Large intestine (tissue), 3 donors: ENCODE results near the gene CAMTA1. TPM values are rescaled to one million over a fixed set of nuclear protein-coding genes. Genes with fewer than 3 reads are reported as not detected.

Experiments used
- DNase-seq, 2 donors: peaks; one replicate each; pipeline versions ENCODE4 v3.0.0 to v3.0.0-alpha.2; 2013
- H3K27ac ChIP-seq: one replicate; pipeline ENCODE4 v1.5.1; 2013; ENCODE audit warnings: low read length
- H3K27me3 ChIP-seq: 2 replicates; pipeline ENCODE4 v1.6.1; 2013; ENCODE audit warnings: low read length; ENCODE audit not compliant: control insufficient read depth, insufficient read depth
- H3K36me3 ChIP-seq: 2 replicates; pipeline ENCODE4 v1.6.1; 2013; ENCODE audit warnings: low read length; ENCODE audit not compliant: control insufficient read depth, insufficient read depth
- H3K4me1 ChIP-seq: one replicate; pipeline ENCODE4 v1.6.1; 2013; ENCODE audit warnings: low read length; ENCODE audit not compliant: control insufficient read depth, insufficient read depth
- H3K4me3 ChIP-seq: one replicate; pipeline ENCODE4 v1.5.1; 2013; ENCODE audit warnings: low read length
- H3K9me3 ChIP-seq: one replicate; pipeline ENCODE4 v1.6.1; 2013; ENCODE audit warnings: mild to moderate bottlenecking, low read depth, low read length, moderate library complexity; ENCODE audit not compliant: control insufficient read depth
- WGBS: methylation state at CpG from one replicate; pipeline ENCODE4 v1.1.5; 2013; ENCODE audit warnings: low lambda C conversion rate; ENCODE audit not compliant: insufficient coverage; 5-methylcytosine and 5-hydroxymethylcytosine counted together
- polyA plus RNA-seq: library from polyadenylated mRNA; unstranded; fragments of 120-200 nt; gene quantifications from one replicate; pipeline ENCODE4 v1.2.1, GENCODE V29; 2013

The CAMTA1 gene
- polyA plus RNA-seq, 1 donor, result 67.9 TPM

- no peak overlapping the region for H3K27ac ChIP-seq
- no peaks in the 10 kb centered on the region for H3K36me3 ChIP-seq
- no peak for DNase-seq
- no peaks in the 10 kb centered on the region for H3K4me1 ChIP-seq
- H3K4me3 ChIP-seq, result no peak overlapping the region
- H3K27me3 ChIP-seq, result no peaks in the 10 kb centered on the region
- H3K9me3 ChIP-seq, result peaks cover 7% of the 10 kb centered on the region
- no CpG with 5 or more reads among the region's 7 CpGs for WGBS
These were observed 318.1 kb downstream of the CAMTA1 start for GRCh38 chr1:7103361-7103782.

GRCh38 chr1:7103874-7104273 lies 318.6 kb downstream of the CAMTA1 start:
- DNase-seq, result no peak
- no peak overlapping the region for H3K27ac ChIP-seq
- no peaks in the 10 kb centered on the region for H3K36me3 ChIP-seq
- H3K4me3 ChIP-seq, result no peak overlapping the region
- peaks cover 7% of the 10 kb centered on the region for H3K9me3 ChIP-seq
- no peaks in the 10 kb centered on the region for H3K27me3 ChIP-seq
- no peaks in the 10 kb centered on the region for H3K4me1 ChIP-seq
- WGBS, result no CpG with 5 or more reads among the region's 6 CpGs

GRCh38 chr1:7104339-7104738 lies 319.1 kb downstream of the CAMTA1 start:
- WGBS, result no CpG with 5 or more reads among the region's 2 CpGs
- Histone ChIP-seq H3K27me3 (no peaks in the 10 kb centered on the region), H3K36me3 (no peaks in the 10 kb centered on the region), H3K4me3 (no peak overlapping the region), H3K9me3 (peaks cover 7% of the 10 kb centered on the region), H3K4me1 (no peaks in the 10 kb centered on the region), H3K27ac (no peak overlapping the region)
- DNase-seq, result no peak

- Histone ChIP-seq H3K36me3 (no peaks in the 10 kb centered on the region), H3K4me3 (no peak overlapping the region), H3K4me1 (no peaks in the 10 kb centered on the region), H3K27ac (no peak overlapping the region), H3K9me3 (peaks cover 7% of the 10 kb centered on the region), H3K27me3 (no peaks in the 10 kb centered on the region)
- no peak for DNase-seq
- WGBS, result no CpG with 5 or more reads among the region's 7 CpGs
These were observed 320.0 kb downstream of the CAMTA1 start for GRCh38 chr1:7105269-7105668.

- Histone ChIP-seq H3K4me1 (no peaks in the 10 kb centered on the region), H3K36me3 (no peaks in the 10 kb centered on the region), H3K4me3 (no peak overlapping the region), H3K27me3 (no peaks in the 10 kb centered on the region), H3K9me3 (peaks cover 7% of the 10 kb centered on the region), H3K27ac (no peak overlapping the region)
- DNase-seq, result no peak
- no CpG with 5 or more reads among the region's 15 CpGs for WGBS
These were observed 321.3 kb downstream of the CAMTA1 start for GRCh38 chr1:7106442-7107108.

- no peaks in the 10 kb centered on the region for H3K27me3 ChIP-seq
- peaks cover 7% of the 10 kb centered on the region for H3K9me3 ChIP-seq
- H3K27ac ChIP-seq, result no peak overlapping the region
- H3K4me1 ChIP-seq, result no peaks in the 10 kb centered on the region
- no peak for DNase-seq
- no peak overlapping the region for H3K4me3 ChIP-seq
- 65% methylated on average over 7 of the region's 17 CpGs for WGBS
- H3K36me3 ChIP-seq, result no peaks in the 10 kb centered on the region
These were observed 322.0 kb downstream of the CAMTA1 start for GRCh38 chr1:7107109-7107830.

GRCh38 chr1:7108251-7108650 lies 323.0 kb downstream of the CAMTA1 start:
- 83% methylated on average over 2 of the region's 8 CpGs for WGBS

GRCh38 chr1:7109901-7110300 lies 324.6 kb downstream of the CAMTA1 start:
- no peak for DNase-seq
- WGBS, result no CpG with 5 or more reads among the region's 3 CpGs
- H3K27me3 ChIP-seq, result no peaks in the 10 kb centered on the region

More at GRCh38 chr1:7108251-7108650, 323.0 kb downstream of the CAMTA1 start:
- no peak for DNase-seq
- no peaks in the 10 kb centered on the region for H3K27me3 ChIP-seq
- H3K4me1 ChIP-seq, result no peaks in the 10 kb centered on the region
- no peak overlapping the region for H3K27ac ChIP-seq
- no peak overlapping the region for H3K4me3 ChIP-seq
- no peaks in the 10 kb centered on the region for H3K36me3 ChIP-seq
- peaks cover 6% of the 10 kb centered on the region for H3K9me3 ChIP-seq

GRCh38 chr1:7110321-7110720 lies 325.1 kb downstream of the CAMTA1 start:
- DNase-seq, result no peak
- H3K9me3 ChIP-seq, result no peaks in the 10 kb centered on the region
- H3K36me3 ChIP-seq, result no peaks in the 10 kb centered on the region
- no peak overlapping the region for H3K4me3 ChIP-seq
- 60% methylated on average over 1 of the region's 8 CpGs for WGBS
- no peaks in the 10 kb centered on the region for H3K4me1 ChIP-seq
- H3K27me3 ChIP-seq, result no peaks in the 10 kb centered on the region
- no peak overlapping the region for H3K27ac ChIP-seq

More at GRCh38 chr1:7109901-7110300, 324.6 kb downstream of the CAMTA1 start:
- H3K4me1 ChIP-seq, result no peaks in the 10 kb centered on the region
- no peak overlapping the region for H3K4me3 ChIP-seq
- no peak overlapping the region for H3K27ac ChIP-seq
- H3K9me3 ChIP-seq, result no peaks in the 10 kb centered on the region
- no peaks in the 10 kb centered on the region for H3K36me3 ChIP-seq

- Histone ChIP-seq H3K27me3 (no peaks in the 10 kb centered on the region), H3K4me1 (no peaks in the 10 kb centered on the region), H3K27ac (no peak overlapping the region), H3K4me3 (no peak overlapping the region), H3K36me3 (no peaks in the 10 kb centered on the region), H3K9me3 (no peaks in the 10 kb centered on the region)
- no CpG with 5 or more reads among the region's 10 CpGs for WGBS
- no peak for DNase-seq
These were observed 326.6 kb downstream of the CAMTA1 start for GRCh38 chr1:7111853-7112252.
